ENCODE data around the gene MAP2.

DNA sequence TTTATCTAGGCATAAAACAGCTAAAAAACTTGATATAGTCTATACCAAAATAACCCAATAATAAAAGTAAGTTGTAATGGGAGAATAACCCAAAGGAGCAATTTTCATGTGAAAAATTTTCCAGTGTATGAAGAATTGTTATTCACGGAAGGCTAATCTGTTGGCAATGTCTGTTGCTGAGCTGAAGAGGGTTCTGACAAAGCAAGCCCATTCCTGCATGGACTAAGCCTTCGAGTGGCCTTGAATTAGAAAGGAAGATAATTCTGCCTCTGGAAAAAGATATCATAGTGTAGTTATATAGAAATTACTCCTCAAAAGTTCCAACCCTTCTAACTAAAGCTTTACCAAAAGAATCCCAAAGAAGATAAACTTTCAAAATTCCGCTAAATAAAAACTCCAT is 101.5 kb downstream of the MAP2 start:
- TF ChIP-seq, protein P1, sequence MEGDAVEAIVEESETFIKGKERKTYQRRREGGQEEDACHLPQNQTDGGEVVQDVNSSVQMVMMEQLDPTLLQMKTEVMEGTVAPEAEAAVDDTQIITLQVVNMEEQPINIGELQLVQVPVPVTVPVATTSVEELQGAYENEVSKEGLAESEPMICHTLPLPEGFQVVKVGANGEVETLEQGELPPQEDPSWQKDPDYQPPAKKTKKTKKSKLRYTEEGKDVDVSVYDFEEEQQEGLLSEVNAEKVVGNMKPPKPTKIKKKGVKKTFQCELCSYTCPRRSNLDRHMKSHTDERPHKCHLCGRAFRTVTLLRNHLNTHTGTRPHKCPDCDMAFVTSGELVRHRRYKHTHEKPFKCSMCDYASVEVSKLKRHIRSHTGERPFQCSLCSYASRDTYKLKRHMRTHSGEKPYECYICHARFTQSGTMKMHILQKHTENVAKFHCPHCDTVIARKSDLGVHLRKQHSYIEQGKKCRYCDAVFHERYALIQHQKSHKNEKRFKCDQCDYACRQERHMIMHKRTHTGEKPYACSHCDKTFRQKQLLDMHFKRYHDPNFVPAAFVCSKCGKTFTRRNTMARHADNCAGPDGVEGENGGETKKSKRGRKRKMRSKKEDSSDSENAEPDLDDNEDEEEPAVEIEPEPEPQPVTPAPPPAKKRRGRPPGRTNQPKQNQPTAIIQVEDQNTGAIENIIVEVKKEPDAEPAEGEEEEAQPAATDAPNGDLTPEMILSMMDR (IDR thresholded peaks at IDR 0.05): no peak
- TF ChIP-seq EZH2 (IDR thresholded peaks at IDR 0.05; ENCODE audit: borderline replicate concordance, insufficient read depth, low read depth, low read length, poor library complexity, severe bottlenecking): no peak

Measured in B cell (primary cell).